Mesendoderm (in vitro differentiated cells): ENCODE data around the gene VAT1.
"Not testable (repeated sequence)": the region's sequence is repeated elsewhere in the genome, so short reads cannot be mapped to it uniquely, and the experiment has no call there.

Source experiments
- DNase-seq: peaks from one replicate; pipeline ENCODE4 v3.0.0; 2013
- H2AK5ac ChIP-seq: 2 replicates; pipeline ENCODE4 v1.6.1; 2013; ENCODE audit warnings: low read length, inconsistent platforms
- H2BK120ac ChIP-seq: 2 replicates; pipeline ENCODE4 v1.6.1; 2013; ENCODE audit warnings: low read depth, mild to moderate bottlenecking, low read length, moderate library complexity, mixed read lengths
- H2BK15ac ChIP-seq: replicated peaks from 2 replicates; pipeline ENCODE4 v1.6.1; 2013; ENCODE audit warnings: low read depth, mild to moderate bottlenecking, moderate library complexity
- H2BK5ac ChIP-seq: 2 replicates; pipeline ENCODE4 v1.6.1; 2013; ENCODE audit warnings: low read length, inconsistent platforms
- H3K18ac ChIP-seq: 2 replicates; pipeline ENCODE4 v1.6.1; 2013; ENCODE audit warnings: mild to moderate bottlenecking, low read length, mixed read lengths
- H3K23ac ChIP-seq: one replicate; pipeline ENCODE4 v1.6.1; 2013; ENCODE audit warnings: low read length
- H3K27ac ChIP-seq: 2 replicates; pipeline ENCODE4 v1.5.1; 2013; ENCODE audit warnings: low read depth, mild to moderate bottlenecking, inconsistent platforms, low read length, moderate library complexity
- H3K27me3 ChIP-seq: 2 replicates; pipeline ENCODE4 v1.6.1; 2013; ENCODE audit warnings: low read length, control low read depth, mild to moderate bottlenecking, inconsistent platforms; ENCODE audit not compliant: insufficient read depth, poor library complexity
- H3K36me3 ChIP-seq: 2 replicates; pipeline ENCODE4 v1.6.1; 2013; ENCODE audit warnings: low read length, inconsistent platforms; ENCODE audit not compliant: control insufficient read depth, insufficient read depth
- H3K4ac ChIP-seq: one replicate; pipeline ENCODE4 v1.6.1; 2013; ENCODE audit warnings: low read depth, mild to moderate bottlenecking, low read length, moderate library complexity
- H3K4me1 ChIP-seq: 2 replicates; pipeline ENCODE4 v1.6.1; 2013; ENCODE audit warnings: low read depth, low read length, inconsistent platforms; ENCODE audit not compliant: control insufficient read depth
- H3K4me2 ChIP-seq: 2 replicates; pipeline ENCODE4 v1.6.1; 2013; ENCODE audit warnings: low read length
- H3K4me3 ChIP-seq: 2 replicates; pipeline ENCODE4 v1.5.1; 2013; ENCODE audit warnings: mild to moderate bottlenecking, low read length
- H3K56ac ChIP-seq: one replicate; pipeline ENCODE4 v1.6.1; 2013; ENCODE audit warnings: low read length
- H3K79me1 ChIP-seq: 2 replicates; pipeline ENCODE4 v1.6.1; 2013; ENCODE audit warnings: low read length, inconsistent platforms
- H3K79me2 ChIP-seq: 2 replicates; pipeline ENCODE4 v1.6.1; 2013; ENCODE audit warnings: mild to moderate bottlenecking, low read length; ENCODE audit not compliant: control insufficient read depth, insufficient read depth
- H3K9ac ChIP-seq: 2 replicates; pipeline ENCODE4 v1.6.1; 2013; ENCODE audit warnings: low read length, inconsistent platforms
- H4K5ac ChIP-seq: one replicate; pipeline ENCODE4 v1.6.1; 2013; ENCODE audit warnings: low read length
- H4K8ac ChIP-seq: one replicate; pipeline ENCODE4 v1.6.1; 2013; ENCODE audit warnings: low read depth, mild to moderate bottlenecking, control low read depth, low read length, moderate library complexity
- WGBS: extraction: QIAGEN DNeasy Blood & Tissue Kit; methylation state at CpG from one replicate; pipeline ENCODE4 v1.1.7; 2013; ENCODE audit warnings: low lambda C conversion rate, missing lambda C conversion rate; ENCODE audit not compliant: insufficient coverage; ENCODE audit errors: extremely low coverage; 5-methylcytosine and 5-hydroxymethylcytosine counted together

Gene VAT1

GRCh38 chr17:43006639-43007551, 15.3 kb downstream of the VAT1 start, which contains the start of gene IFI35:
IFI35 (plus strand) TSS chr17:43006784; CDS start chr17:43006948, 164 bp downstream.
- peak within 1 kb of the TSS; percentile 71 for H3K27ac ChIP-seq
- no peak within 1 kb of the TSS for H2BK120ac ChIP-seq
- peak; percentile 80 for DNase-seq

GRCh38 chr17:43003542-43004172, 18.5 kb downstream of the VAT1 start:
- Histone ChIP-seq H2BK5ac (no peak overlapping the region), H3K79me2 (peaks cover 16% of the 10 kb centered on the region), H4K8ac (no peak overlapping the region), H3K9ac (no peak overlapping the region), H3K27ac (no peak overlapping the region), H3K23ac (no peak overlapping the region), H2BK15ac (no peak overlapping the region), H4K5ac (no peak overlapping the region), H3K56ac (no peak overlapping the region), H3K36me3 (peaks cover 6% of the 10 kb centered on the region), H2BK120ac (no peak overlapping the region), H3K4me2 (no peak overlapping the region), H3K79me1 (peaks cover 2% of the 10 kb centered on the region), H3K4me3 (no peak overlapping the region), H3K27me3 (no peaks in the 10 kb centered on the region), H3K4ac (no peak overlapping the region), H2AK5ac (no peak overlapping the region), H3K4me1 (no peaks in the 10 kb centered on the region), H3K18ac (no peak overlapping the region)
- WGBS, result no CpG with 5 or more reads among the region's 5 CpGs
- peak; percentile 78 for DNase-seq

More at GRCh38 chr17:43006639-43007551, 15.3 kb downstream of the VAT1 start, which contains the start of gene IFI35:
- Histone ChIP-seq H2AK5ac (no peak within 1 kb of the TSS), H3K36me3 (peaks cover 2% of the 10 kb centered on the region), H3K4me3 (peak within 1 kb of the TSS; percentile 8), H3K18ac (no peak within 1 kb of the TSS), H4K8ac (no peak within 1 kb of the TSS), H3K79me2 (no peaks in the 10 kb centered on the region), H3K4me1 (no peaks in the 10 kb centered on the region), H4K5ac (no peak within 1 kb of the TSS), H3K9ac (peak within 1 kb of the TSS; percentile 75), H2BK5ac (no peak within 1 kb of the TSS), H3K23ac (no peak within 1 kb of the TSS), H3K4ac (no peak within 1 kb of the TSS), H3K56ac (peak within 1 kb of the TSS; percentile 81), H3K4me2 (peak within 1 kb of the TSS; percentile 59), H2BK15ac (no peak within 1 kb of the TSS), H3K79me1 (no peaks in the 10 kb centered on the region), H3K27me3 (no peaks in the 10 kb centered on the region)
- no CpG with 5 or more reads among the region's 18 CpGs for WGBS

GRCh38 chr17:43000894-43001293, 21.3 kb downstream of the VAT1 start:
- H2BK120ac ChIP-seq, DNase-seq, H4K8ac ChIP-seq, H3K79me1 ChIP-seq, H4K5ac ChIP-seq, H3K18ac ChIP-seq, H3K4me2 ChIP-seq, H3K23ac ChIP-seq, H2AK5ac ChIP-seq, H3K4me1 ChIP-seq, H3K4ac ChIP-seq, H3K27me3 ChIP-seq, H3K36me3 ChIP-seq, H2BK15ac ChIP-seq, H3K4me3 ChIP-seq, H3K27ac ChIP-seq, H2BK5ac ChIP-seq: not testable (repeated sequence)
- peak overlapping the region; percentile 44 for H3K56ac ChIP-seq
- H3K9ac ChIP-seq, result peak overlapping the region; percentile 2
- no CpG with 5 or more reads among the region's 13 CpGs for WGBS
- H3K79me2 ChIP-seq, result peaks cover 19% of the 10 kb centered on the region

- Histone ChIP-seq H2AK5ac (no peak overlapping the region), H2BK15ac (no peak overlapping the region), H3K79me2 (peaks cover 19% of the 10 kb centered on the region), H3K27ac (no peak overlapping the region), H4K5ac (no peak overlapping the region), H3K4me3 (peak overlapping the region; percentile 88), H4K8ac (no peak overlapping the region), H3K23ac (no peak overlapping the region), H3K4me2 (peak overlapping the region; percentile 39), H3K9ac (peak overlapping the region; percentile 94), H3K4me1 (no peaks in the 10 kb centered on the region), H3K4ac (peak overlapping the region; percentile 92), H3K18ac (no peak overlapping the region), H3K36me3 (peaks cover 6% of the 10 kb centered on the region), H3K27me3 (no peaks in the 10 kb centered on the region), H2BK5ac (no peak overlapping the region), H3K79me1 (peaks cover 2% of the 10 kb centered on the region), H3K56ac (peak overlapping the region; percentile 93), H2BK120ac (no peak overlapping the region)
- DNase-seq, result no peak
- WGBS, result no CpG with 5 or more reads among the region's 10 CpGs
These were observed 23.1 kb downstream of the VAT1 start for GRCh38 chr17:42999003-42999525.

- Histone ChIP-seq H3K79me2 (peaks cover 19% of the 10 kb centered on the region), H3K4me1 (no peaks in the 10 kb centered on the region), H3K36me3 (peaks cover 6% of the 10 kb centered on the region)
These were observed 23.9 kb downstream of the VAT1 start, which contains the start of gene RPL27 for GRCh38 chr17:42997984-42998938. RPL27 (plus strand) TSS chr17:42998419; CDS start chr17:42998751, 332 bp downstream.

More at GRCh38 chr17:42997984-42998938, 23.9 kb downstream of the VAT1 start, which contains the start of gene RPL27:
- no peak within 1 kb of the TSS for H2BK5ac ChIP-seq
- no peak within 1 kb of the TSS for H2BK120ac ChIP-seq
- peak; percentile 100 for DNase-seq
- H3K4me3 ChIP-seq, result peak within 1 kb of the TSS; percentile 88
- peak within 1 kb of the TSS; percentile 80 for H3K18ac ChIP-seq
- no peak within 1 kb of the TSS for H3K23ac ChIP-seq
- no peak within 1 kb of the TSS for H4K5ac ChIP-seq
- H3K9ac ChIP-seq, result peak within 1 kb of the TSS; percentile 94
- peak within 1 kb of the TSS; percentile 67 for H3K27ac ChIP-seq
- no peak within 1 kb of the TSS for H2AK5ac ChIP-seq
- peak within 1 kb of the TSS; percentile 83 for H4K8ac ChIP-seq
- H3K27me3 ChIP-seq, result no peaks in the 10 kb centered on the region
- no CpG with 5 or more reads among the region's 49 CpGs for WGBS
- H3K4me2 ChIP-seq, result peak within 1 kb of the TSS; percentile 39
- H3K4ac ChIP-seq, result peak within 1 kb of the TSS; percentile 92
- peak within 1 kb of the TSS; percentile 93 for H3K56ac ChIP-seq
- H2BK15ac ChIP-seq, result no peak within 1 kb of the TSS
- H3K79me1 ChIP-seq, result peaks cover 2% of the 10 kb centered on the region
